ENCODE measurements around the gene PROX1.

PROX1 gene

GRCh38 chr1:214002472-214002871, 14.7 kb downstream of the PROX1 start:
- DNase-seq: no peak

GRCh38 chr1:214003233-214003632, 15.5 kb downstream of the PROX1 start:
- no peak for DNase-seq

- DNase-seq: no peak
Measured at GRCh38 chr1:214004014-214004413, 16.2 kb downstream of the PROX1 start.

DNA sequence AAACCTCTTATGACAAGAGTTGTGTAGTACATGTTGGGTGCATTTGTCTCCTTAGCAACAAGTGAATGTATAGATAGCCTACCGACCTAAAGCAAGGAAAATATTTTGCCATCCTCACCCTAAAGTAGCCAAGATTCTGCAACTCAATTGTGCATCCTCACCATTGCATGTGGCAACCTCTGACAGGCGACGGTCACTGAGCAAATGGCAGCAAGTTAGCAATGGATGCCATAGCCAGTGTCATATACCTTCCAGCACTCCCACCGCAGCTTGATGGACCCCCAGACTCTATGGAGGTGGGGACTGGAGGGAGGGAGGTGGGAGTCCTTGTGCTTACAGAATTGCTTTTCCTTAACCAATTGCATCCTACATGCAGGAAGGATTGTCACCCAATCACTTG, 17.0 kb downstream of the PROX1 start:
- no peak for DNase-seq

- no peak for DNase-seq
Measured at GRCh38 chr1:214005708-214006107, 17.9 kb downstream of the PROX1 start.

DNA sequence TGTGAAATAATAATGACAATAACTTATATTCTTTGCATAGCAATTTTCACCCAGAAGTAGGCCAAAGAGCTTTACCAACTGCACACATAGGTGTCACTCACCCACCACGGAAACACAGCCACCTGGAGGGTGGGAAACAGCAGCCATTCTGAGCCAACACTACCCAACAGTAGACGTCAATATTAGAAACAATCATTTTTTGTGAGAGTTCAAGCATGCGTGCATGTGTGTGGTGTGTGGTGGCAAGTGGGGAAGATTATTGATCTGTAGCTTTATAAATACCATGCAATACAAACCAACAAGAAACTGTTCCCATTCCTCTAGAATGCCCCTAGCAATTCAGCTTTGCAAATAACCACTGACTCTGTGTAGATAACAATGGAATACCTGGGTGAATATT, 19.1 kb downstream of the PROX1 start:
- DNase-seq: no peak

- DNase-seq: no peak
Measured at GRCh38 chr1:214008347-214008746, 20.6 kb downstream of the PROX1 start.

DNA sequence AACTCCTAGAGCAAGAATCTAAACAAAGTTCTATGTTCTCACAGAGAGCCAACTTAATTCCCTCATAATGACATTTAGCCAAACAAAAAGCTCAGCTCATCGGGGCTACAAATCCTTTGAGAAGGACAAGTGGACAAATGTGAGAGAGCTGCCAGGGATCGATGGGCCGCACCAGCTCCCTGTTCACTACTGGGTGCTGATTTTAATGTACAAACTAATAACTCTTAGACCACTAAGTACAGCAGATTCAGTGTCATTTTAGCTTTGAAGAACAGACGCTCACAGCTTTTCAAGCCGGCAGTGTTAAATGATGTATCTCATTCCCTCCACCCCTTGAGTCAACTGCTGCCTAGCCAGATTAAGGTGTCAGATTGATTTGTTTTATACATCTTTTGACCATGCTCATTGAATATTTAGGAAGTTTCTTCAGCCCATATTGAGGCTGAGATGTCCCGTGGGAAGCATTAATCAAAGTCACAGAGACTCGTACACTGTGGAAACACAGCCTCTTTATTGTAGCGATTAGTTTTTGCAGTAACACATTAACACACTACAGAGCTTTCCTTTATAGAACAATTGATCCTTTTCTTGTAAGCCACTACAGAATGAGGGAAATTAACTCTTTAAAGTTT, 21.1 kb downstream of the PROX1 start:
- no peak for DNase-seq

- no peak for DNase-seq
Measured at GRCh38 chr1:214009423-214010196, 21.8 kb downstream of the PROX1 start.

- DNase-seq: no peak
Measured at GRCh38 chr1:214010197-214010573, 22.4 kb downstream of the PROX1 start.

GRCh38 chr1:214010717-214011116, 22.9 kb downstream of the PROX1 start:
- DNase-seq: no peak

- no peak for DNase-seq
Measured at GRCh38 chr1:214012418-214012817, 24.6 kb downstream of the PROX1 start.

DNA sequence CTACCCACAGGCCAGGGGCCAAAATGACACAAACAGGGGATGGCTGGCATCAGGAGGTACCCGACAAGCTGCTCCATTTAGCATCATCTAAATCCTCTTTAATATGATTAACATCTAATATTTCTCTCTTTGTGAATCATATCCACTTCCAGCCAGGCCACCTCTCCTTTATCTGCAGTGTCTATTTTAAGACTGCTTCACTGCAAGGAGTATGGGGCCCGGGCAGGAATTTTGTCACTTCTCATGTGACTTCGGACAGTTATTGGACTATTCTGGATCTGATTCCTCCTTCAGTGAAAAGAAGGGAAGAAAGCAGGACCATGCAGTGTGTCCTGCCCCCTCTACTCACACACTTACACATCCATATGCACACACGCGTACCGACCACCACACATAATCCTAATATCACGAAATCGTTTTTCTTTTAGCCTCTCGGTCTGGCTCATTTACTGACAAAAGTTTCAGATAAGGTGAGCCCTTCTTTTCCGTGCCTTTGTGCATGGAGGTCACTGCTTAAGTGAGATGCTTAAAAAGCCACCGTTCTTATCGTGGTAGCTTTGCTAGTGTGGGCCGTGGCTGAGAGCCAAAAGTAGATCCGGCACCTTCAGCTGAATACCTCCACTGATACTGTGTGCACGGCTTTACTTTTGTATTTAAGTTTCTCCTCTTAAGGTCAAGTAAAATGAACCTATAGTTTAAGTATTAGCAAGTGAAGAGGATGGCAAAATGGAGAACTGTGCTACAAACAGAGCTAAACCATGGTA, 26.0 kb downstream of the PROX1 start:
- DNase-seq: no peak

- no peak for DNase-seq
Measured at GRCh38 chr1:214014730-214015129, 27.0 kb downstream of the PROX1 start.

DNA sequence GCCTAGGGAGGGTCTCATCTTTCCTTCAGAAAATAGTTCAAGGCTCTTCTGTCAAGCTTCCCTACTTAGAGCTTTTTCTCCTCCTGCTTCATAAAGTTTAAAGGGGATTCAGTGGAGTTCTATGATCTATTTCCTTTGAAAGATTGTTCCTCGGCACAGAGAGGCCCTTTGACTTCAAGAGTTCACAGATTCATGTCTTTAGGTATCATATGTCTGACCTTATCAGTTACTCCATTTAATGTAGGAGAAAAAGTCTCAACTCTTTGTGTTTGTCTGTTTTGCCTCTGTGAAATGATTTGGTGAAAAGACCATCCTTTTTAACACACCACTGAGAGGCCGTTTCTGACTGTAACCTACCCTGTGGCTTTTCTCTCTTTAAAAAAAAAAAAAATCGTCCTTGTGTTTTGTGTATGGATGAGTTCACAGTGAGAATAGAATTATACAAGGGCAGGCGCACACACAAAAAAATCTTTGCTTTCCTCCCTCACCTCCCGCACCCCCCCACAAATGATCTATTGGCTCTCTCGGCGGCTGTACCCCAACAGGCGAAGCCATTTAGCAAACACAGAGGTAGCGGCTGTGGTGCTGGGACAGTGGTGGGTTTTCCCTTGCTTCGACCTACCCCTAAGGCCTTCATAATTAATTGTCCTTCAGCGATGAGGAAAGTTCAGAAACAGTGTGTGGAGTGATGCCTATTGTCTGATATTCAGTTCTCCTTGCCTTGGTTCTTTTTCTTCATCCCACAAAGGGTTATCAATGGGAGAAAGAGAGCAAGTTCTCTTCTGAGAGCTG, 29.6 kb downstream of the PROX1 start:
- DNase-seq: no peak

DNA sequence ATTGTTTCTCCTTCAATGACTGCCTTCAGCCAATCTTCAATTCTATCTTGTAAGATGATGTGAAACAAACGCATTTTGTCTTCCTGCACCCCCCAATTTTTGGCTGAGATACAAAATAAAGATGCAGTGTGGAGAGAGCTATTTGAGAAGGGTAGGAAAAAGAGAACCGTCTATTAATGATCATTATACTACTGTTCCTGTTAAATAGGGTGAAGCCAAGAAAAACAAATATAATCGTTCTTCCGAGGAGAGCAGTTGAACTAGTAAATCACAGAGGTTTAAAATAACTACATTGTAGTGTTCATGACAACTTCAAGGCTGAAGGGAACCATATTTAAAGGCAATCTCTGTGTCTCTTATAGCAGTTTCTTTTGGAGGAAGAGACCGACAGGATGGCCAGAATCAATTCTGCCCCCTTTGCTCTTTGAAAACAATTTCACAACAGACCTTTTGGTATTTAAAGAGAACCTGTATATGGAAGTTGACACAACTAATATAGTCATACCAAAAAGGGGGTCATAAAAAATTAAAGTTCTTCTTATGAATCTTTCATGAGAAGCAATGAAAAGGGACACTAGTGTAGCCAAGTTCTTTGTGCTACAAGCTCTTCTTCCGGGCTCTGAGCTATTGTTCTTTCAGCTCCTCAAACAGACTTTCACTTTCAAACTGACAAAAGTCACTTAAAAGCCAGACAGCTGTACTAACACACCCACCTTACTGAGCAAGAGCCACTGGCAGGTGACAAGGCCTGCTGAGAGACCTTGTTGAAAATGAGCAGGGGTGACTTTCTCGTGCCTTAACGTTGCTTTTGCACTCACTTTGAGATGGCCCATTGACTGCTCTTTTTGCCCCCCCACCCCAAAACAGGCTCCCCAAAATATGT, 30.9 kb downstream of the PROX1 start:
- DNase-seq: no peak

DNA sequence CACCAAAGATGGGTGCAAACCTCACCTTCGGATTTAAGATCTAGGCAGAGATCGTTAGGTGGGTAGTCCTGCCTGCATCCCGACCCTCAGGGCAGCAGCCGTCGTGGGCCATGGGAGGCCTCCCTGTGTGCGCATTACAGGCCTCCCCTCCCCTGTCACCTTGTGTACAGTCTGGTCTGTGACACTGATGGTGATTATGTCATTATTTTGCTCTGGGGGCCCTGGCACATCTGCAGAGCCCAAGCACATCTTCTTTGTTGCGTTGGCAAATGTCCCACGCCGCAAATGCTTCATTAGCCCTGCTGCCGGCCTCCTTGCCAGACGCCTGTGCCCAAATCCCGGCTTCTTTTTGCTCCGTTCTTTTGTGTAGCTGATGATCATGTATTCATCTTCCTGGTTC, 31.7 kb downstream of the PROX1 start:
- DNase-seq: no peak

- no peak for DNase-seq
Measured at GRCh38 chr1:214021321-214021720, 33.5 kb downstream of the PROX1 start.

DNA sequence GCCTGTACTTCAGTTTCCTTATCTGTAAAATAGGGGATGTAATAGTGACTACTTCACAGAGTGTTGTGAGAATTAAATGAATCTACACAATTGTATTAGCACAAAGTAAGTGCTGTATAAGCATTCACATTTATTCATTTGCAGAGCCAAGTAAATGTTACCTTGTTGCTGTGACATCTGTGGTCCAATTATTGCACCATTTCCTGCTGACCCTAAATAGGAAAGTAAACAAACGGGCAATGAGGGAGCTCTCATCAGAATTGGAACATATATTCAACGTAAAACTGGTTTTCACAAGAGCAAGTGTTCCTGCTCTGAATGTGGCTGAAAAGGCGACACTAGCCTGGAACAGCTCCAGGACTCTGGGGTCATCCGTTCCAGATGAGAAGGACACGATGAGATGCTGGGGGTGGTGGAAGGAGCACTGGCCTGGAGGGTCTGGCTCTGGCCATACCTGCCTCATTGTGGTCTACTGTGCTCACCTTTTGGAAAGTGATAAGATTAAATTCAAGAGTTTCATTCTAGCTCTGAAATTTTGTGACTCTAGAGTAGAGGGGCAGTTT, 34.5 kb downstream of the PROX1 start:
- no peak for DNase-seq

DNA sequence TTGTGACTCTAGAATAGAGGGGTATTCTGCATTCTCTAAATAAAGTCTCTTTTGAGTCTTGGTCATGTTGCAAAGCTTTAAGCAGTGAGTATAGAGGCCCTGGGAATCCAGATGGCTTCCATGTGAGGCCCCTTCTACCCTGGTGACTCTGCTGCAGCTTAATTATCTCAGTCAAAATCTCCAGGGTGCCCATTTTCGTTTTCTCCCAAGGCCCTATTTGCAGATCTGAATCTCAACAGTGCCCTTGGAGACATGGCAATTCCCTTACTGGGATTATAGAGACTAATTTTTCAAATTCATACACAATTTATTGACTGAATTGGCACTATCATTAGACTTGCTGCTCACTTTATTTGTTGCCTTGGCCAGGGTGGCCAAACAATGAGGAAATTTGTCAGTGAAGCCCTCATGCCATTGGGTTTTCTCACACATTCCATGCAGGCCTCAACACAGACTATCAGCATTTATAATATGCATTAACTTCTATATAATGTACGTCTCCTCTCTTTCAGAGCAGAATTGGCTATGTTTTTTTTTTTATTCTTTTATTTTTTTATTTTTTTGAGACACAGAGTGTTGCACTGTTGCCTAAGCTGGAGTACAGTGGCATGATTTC, 35.1 kb downstream of the PROX1 start:
- DNase-seq: no peak

DNA sequence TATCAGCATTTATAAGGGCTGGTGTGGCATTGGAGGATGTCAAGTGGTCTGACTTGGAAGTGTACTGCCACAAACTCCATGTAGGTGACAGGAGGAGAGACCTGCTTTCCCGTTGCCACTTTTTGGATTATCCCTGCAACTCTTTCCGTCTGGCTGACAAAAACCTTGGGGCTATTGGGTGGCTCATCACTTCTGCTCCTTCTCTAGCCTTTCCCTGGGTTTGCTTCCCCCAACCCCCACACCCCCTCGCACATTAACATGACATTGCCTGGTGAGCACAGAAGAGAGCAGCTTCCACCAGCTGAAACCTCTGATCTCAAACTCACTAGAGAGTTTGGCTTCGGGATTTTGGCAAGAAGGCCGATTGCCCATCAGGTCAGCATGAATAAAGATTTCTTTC, 39.2 kb downstream of the PROX1 start:
- no peak for DNase-seq
